Esophagus squamous epithelium (tissue), 5 donors: ENCODE results near the gene POU6F2. TPM values are rescaled to one million over a fixed set of nuclear protein-coding genes. Genes with fewer than 3 reads are reported as not detected.

Experiments used
- DNase-seq: peaks from one replicate; lab custom pipeline; 2025; lab: John Stamatoyannopoulos, UW
- H3K27ac ChIP-seq, 4 donors: fragments of 200-600 bp; sonication (generic); one replicate each; pipeline ENCODE4 v1.5.1; 2016 to 2019; ENCODE audit warnings: mild to moderate bottlenecking in 1 of 4
- H3K27me3 ChIP-seq, 4 donors: fragments of 200-600 bp; sonication (generic); 1 replicate in 3 of 4; 2 replicates in 1 of 4; pipeline versions ENCODE4 v1.5.1 to v1.6.0; 2017 to 2021; ENCODE audit warnings: antibody characterized with exemption in 1 of 4
- H3K36me3 ChIP-seq, 3 donors: fragments of 200-600 bp; sonication (generic); one replicate each; pipeline ENCODE4 v1.5.1; 2016 to 2019
- H3K4me1 ChIP-seq, 3 donors: fragments of 200-600 bp; sonication (generic); one replicate each; pipeline ENCODE4 v1.5.1; 2017 to 2019
- H3K4me3 ChIP-seq, 4 donors: fragments of 200-600 bp; sonication (generic); 1 replicate in 3 of 4; 2 replicates in 1 of 4; pipeline ENCODE4 v1.5.1; 2016 to 2019; ENCODE audit warnings: mild to moderate bottlenecking in 2 of 4, moderate library complexity in 1 of 4
- H3K9me3 ChIP-seq, 3 donors: fragments of 200-600 bp; sonication (generic); one replicate each; pipeline ENCODE4 v1.5.1; 2016 to 2019
- POLR2A ChIP-seq, 4 donors: fragments of 450-650 bp; IDR thresholded peaks; one replicate each; pipeline ENCODE4 v1.6.1; 2017; ENCODE audit warnings: antibody characterized with exemption in 4 of 4, mild to moderate bottlenecking in 4 of 4, moderate library complexity in 3 of 4
- WGBS, 2 donors: methylation state at CpG; one replicate each; pipeline ENCODE4 v1.1.5; 2018; 5-methylcytosine and 5-hydroxymethylcytosine counted together
- intact Hi-C: fragments of 100-400 bp; cut with DNase I; formaldehyde crosslinking; loops from one replicate; pipeline ENCODE4 v1.15.0; 2022
- total RNA-seq, 4 donors: library from RNA; depleted of rRNA; stranded (reverse); fragments of >200 nt; gene quantifications; one replicate each; pipeline ENCODE4 v1.1.0, GENCODE V29; 2016
- TF ChIP-seq, protein P1 (sequence below), 6 experiments: fragments of 450-650 bp in 4 of 6; fragments of 200-600 bp in 2 of 6; sonication (generic) in 2 of 6; IDR thresholded peaks; one replicate each; pipeline ENCODE4 v1.5.1; 2016 to 2019; ENCODE audit warnings: antibody characterized with exemption in 6 of 6, mild to moderate bottlenecking in 4 of 6, moderate library complexity in 4 of 6
- donor health status: DM: yes; HTN: yes; CAD: no.

POU6F2 gene
- total RNA-seq, 4 donors from 2014 or later: 0.76 to 1.6 TPM; not detected in 2

- Histone ChIP-seq H3K27ac (no peak overlapping the region), H3K4me3 (no peak overlapping the region), H3K4me1 (peaks cover 0 to 5% (median 4%) of the 10 kb centered on the region in 3 donors), H3K9me3 (no peaks in the 10 kb centered on the region), H3K36me3 (no peaks in the 10 kb centered on the region), H3K27me3 (no peaks in the 10 kb centered on the region)
- TF ChIP-seq POLR2A (IDR thresholded peaks at IDR 0.05): no peak
- TF ChIP-seq, protein P1, sequence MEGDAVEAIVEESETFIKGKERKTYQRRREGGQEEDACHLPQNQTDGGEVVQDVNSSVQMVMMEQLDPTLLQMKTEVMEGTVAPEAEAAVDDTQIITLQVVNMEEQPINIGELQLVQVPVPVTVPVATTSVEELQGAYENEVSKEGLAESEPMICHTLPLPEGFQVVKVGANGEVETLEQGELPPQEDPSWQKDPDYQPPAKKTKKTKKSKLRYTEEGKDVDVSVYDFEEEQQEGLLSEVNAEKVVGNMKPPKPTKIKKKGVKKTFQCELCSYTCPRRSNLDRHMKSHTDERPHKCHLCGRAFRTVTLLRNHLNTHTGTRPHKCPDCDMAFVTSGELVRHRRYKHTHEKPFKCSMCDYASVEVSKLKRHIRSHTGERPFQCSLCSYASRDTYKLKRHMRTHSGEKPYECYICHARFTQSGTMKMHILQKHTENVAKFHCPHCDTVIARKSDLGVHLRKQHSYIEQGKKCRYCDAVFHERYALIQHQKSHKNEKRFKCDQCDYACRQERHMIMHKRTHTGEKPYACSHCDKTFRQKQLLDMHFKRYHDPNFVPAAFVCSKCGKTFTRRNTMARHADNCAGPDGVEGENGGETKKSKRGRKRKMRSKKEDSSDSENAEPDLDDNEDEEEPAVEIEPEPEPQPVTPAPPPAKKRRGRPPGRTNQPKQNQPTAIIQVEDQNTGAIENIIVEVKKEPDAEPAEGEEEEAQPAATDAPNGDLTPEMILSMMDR (IDR thresholded peaks at IDR 0.05): no peak
- intact Hi-C loops: no loop called here
- DNase-seq: no peak
- 87 to 92% methylated on average over 6 to 7 of the region's 8 CpGs for WGBS, 2 donors
Observed at GRCh38 chr7:39430909-39431641, 453.4 kb downstream of the POU6F2 start.

DNA sequence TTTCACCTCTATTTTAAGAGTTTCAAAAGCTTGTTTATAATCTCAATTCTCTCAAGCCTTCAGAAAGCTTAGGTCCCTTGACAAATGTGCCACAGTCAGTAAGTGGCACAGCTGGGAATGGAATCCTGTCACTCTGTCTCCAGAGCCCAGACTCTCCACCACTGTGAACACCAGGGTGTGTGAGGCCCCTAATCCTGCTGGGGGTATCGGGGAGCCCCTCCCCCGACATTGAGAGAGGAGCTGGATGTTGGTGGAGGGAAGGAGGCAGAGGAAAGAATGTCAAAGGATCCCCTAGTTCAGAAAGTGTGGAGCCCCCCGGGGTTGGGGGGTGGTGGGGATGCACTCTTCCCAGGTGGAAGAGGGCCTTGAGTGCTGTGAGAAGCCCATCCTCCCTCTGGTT is 454.7 kb downstream of the POU6F2 start:
- Histone ChIP-seq H3K27ac (no peak overlapping the region), H3K9me3 (no peaks in the 10 kb centered on the region), H3K36me3 (no peaks in the 10 kb centered on the region), H3K27me3 (no peaks in the 10 kb centered on the region), H3K4me3 (no peak overlapping the region), H3K4me1 (peaks cover 0 to 5% (median 4%) of the 10 kb centered on the region in 3 donors)
- intact Hi-C loops: no loop called here
- WGBS, 2 donors: 33 to 68% methylated on average over 1 to 2 of the region's 3 CpGs
- DNase-seq: no peak
- TF ChIP-seq, protein P1 (IDR thresholded peaks at IDR 0.05): no peak
- no peak for TF ChIP-seq POLR2A (IDR thresholded peaks at IDR 0.05)

- Histone ChIP-seq H3K4me3 (no peak overlapping the region), H3K27ac (no peak overlapping the region), H3K36me3 (no peaks in the 10 kb centered on the region), H3K4me1 (peaks cover 0 to 5% (median 4%) of the 10 kb centered on the region in 3 donors), H3K9me3 (no peaks in the 10 kb centered on the region), H3K27me3 (no peaks in the 10 kb centered on the region)
- WGBS, 2 donors: 75 to 77% methylated on average over 13 of the region's 13 CpGs
- TF ChIP-seq, protein P1 (IDR thresholded peaks at IDR 0.05): no peak
- no peak for TF ChIP-seq POLR2A (IDR thresholded peaks at IDR 0.05)
- intact Hi-C loops: no loop called here
- no peak for DNase-seq
Observed at GRCh38 chr7:39432807-39433416, 455.2 kb downstream of the POU6F2 start.

DNA sequence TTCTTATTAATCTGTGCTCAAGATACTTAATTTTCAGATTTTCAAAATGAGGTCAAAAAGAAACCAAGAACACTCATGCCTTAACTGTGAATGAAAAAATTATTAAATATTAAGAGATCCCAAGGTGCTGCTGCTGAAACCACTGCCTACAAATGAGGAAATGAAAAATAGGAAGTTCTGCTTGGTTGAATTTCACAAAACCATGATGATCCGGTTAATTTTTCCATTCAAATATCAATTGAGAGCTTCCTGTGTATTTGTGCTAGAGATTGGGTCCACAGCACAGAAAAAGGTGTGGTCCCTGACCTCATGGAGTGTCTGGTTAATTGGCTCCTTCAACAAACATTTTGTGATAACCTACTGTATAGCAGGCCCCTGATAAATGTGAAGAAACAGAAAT is 455.8 kb downstream of the POU6F2 start:
- 30 to 40% methylated on average over 1 of the region's 1 CpG for WGBS, 2 donors
- H3K36me3 ChIP-seq: no peaks in the 10 kb centered on the region
- intact Hi-C loops: no loop called here
- no peak for DNase-seq
- H3K27ac ChIP-seq: no peak overlapping the region
- no peaks in the 10 kb centered on the region for H3K9me3 ChIP-seq
- TF ChIP-seq POLR2A (IDR thresholded peaks at IDR 0.05): no peak
- TF ChIP-seq, protein P1 (IDR thresholded peaks at IDR 0.05): no peak
- no peaks in the 10 kb centered on the region for H3K27me3 ChIP-seq
- H3K4me1 ChIP-seq: peaks cover 0 to under 1% (median 0%) of the 10 kb centered on the region in 3 donors
- no peak overlapping the region for H3K4me3 ChIP-seq

DNA sequence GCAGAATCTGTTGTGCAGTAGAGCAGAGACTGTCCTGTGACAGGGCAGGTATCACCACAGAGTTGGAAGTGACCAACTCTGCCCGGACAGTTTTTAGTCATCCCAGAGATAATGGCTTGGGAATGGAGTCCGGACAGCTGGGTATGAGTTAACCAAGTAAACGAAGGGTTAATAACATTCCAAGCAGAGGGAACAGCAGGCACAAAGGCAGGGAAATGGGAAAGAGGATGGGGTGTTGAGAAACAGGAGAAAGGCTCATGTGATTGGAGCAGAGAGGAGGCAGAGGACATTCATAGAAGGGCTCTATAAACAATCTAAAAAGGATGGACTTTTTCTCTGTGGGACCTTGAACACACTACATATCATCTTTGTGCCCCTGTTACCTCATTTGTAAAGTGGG is 456.3 kb downstream of the POU6F2 start:
- Histone ChIP-seq H3K9me3 (no peaks in the 10 kb centered on the region), H3K4me3 (no peak overlapping the region), H3K27me3 (no peaks in the 10 kb centered on the region), H3K36me3 (no peaks in the 10 kb centered on the region), H3K4me1 (no peaks in the 10 kb centered on the region), H3K27ac (no peak overlapping the region)
- TF ChIP-seq, protein P1 (IDR thresholded peaks at IDR 0.05): no peak
- no peak for TF ChIP-seq POLR2A (IDR thresholded peaks at IDR 0.05)
- intact Hi-C loops: no loop called here
- WGBS, 2 donors: 47 to 48% methylated on average over 3 of the region's 3 CpGs
- DNase-seq: no peak
